ENCODE results near the gene NCKAP5.

- TF ChIP-seq CTCF (conservative IDR thresholded peaks at IDR 0.05) (no peak), EZH2 (IDR thresholded peaks at IDR 0.05; ENCODE audit: low read depth) (no peak)
Observed at GRCh38 chr2:132825601-132826000, 742.7 kb downstream of the NCKAP5 start.
